Natural killer cell (primary cell): ENCODE measurements around the gene LY6G6C. TPM values are rescaled to one million over a fixed set of nuclear protein-coding genes. Genes with fewer than 3 reads are reported as not detected.

ENCODE experiments used
- ATAC-seq, 3 donors: fragments of 150-1000 bp in 2 of 3; fragments of 200-7000 bp in 1 of 3; cut with Tn5 transposase; 1 replicate in 1 of 3; 2 replicates in 2 of 3; pipeline ENCODE4 v1.10.0; 2021; ENCODE audit warnings: mild to moderate bottlenecking in 2 of 3, moderate library complexity in 2 of 3
- DNase-seq, 2 donors: peaks; one replicate each; pipeline versions ENCODE4 v3.0.0 to v3.0.0-alpha.2; 2013 to 2021; ENCODE audit warnings: mixed read lengths in 1 of 2
- H3K27ac ChIP-seq: one replicate; pipeline ENCODE4 v1.5.1; 2013; ENCODE audit warnings: mild to moderate bottlenecking, low read length
- H3K27me3 ChIP-seq: one replicate; pipeline ENCODE4 v1.6.1; 2013; ENCODE audit warnings: low read length; ENCODE audit not compliant: control insufficient read depth, insufficient read depth
- H3K36me3 ChIP-seq: one replicate; pipeline ENCODE4 v1.6.1; 2013; ENCODE audit warnings: low read length; ENCODE audit not compliant: control insufficient read depth, insufficient read depth
- H3K4me1 ChIP-seq: one replicate; pipeline ENCODE4 v1.6.1; 2013; ENCODE audit warnings: low read length; ENCODE audit not compliant: control insufficient read depth, insufficient read depth
- H3K4me3 ChIP-seq: one replicate; pipeline ENCODE4 v1.5.1; 2013; ENCODE audit warnings: low read length
- H3K9me3 ChIP-seq: one replicate; pipeline ENCODE4 v1.6.1; 2013; ENCODE audit warnings: low read length; ENCODE audit not compliant: control insufficient read depth, insufficient read depth
- H3K27ac Mint-ChIP-seq, 2 donors: one replicate each; pipeline ENCODE4 v1.8.0; 2022; ENCODE audit warnings: mild to moderate bottlenecking in 2 of 2, mixed read lengths in 2 of 2, moderate library complexity in 1 of 2
- H3K27me3 Mint-ChIP-seq, 2 donors: one replicate each; pipeline ENCODE4 v1.8.0; 2022; ENCODE audit warnings: low read depth in 2 of 2, mixed read lengths in 2 of 2
- H3K36me3 Mint-ChIP-seq: one replicate; pipeline ENCODE4 v1.8.0; 2022; ENCODE audit warnings: mixed read lengths
- H3K4me1 Mint-ChIP-seq, 2 donors: one replicate each; pipeline ENCODE4 v1.8.0; 2022; ENCODE audit warnings: mixed read lengths in 2 of 2
- H3K4me3 Mint-ChIP-seq: one replicate; pipeline ENCODE4 v1.8.0; 2022; ENCODE audit warnings: mild to moderate bottlenecking, moderate library complexity, mixed read lengths
- H3K9me3 Mint-ChIP-seq, 2 donors: one replicate each; pipeline ENCODE4 v1.8.0; 2022; ENCODE audit warnings: mixed read lengths in 2 of 2
- CTCF ChIP-seq: fragments of 200-600 bp; IDR thresholded peaks from one replicate; pipeline ENCODE4 v1.8.0; 2022; ENCODE audit warnings: antibody characterized with exemption
- WGBS: methylation state at CpG from one replicate; pipeline ENCODE4 v1.1.7; 2013; ENCODE audit warnings: missing lambda C conversion rate; ENCODE audit not compliant: insufficient coverage; 5-methylcytosine and 5-hydroxymethylcytosine counted together
- intact Hi-C: fragments of 100-400 bp; cut with micrococcal nuclease; formaldehyde crosslinking; loops from one replicate; pipeline ENCODE4 v1.14.2; 2022
- total RNA-seq, 4 donors: library from RNA; stranded (reverse); fragments of 120-200 nt in 1 of 4; gene quantifications; one replicate each; pipeline versions ENCODE4 v1.2.3 to v1.2.4, GENCODE V29; 2013 to 2022

The LY6G6C gene
- total RNA-seq, 3 donors from 2014 or later (not counting 1 experiment from before 2014, with no cell fraction given): not detected

GRCh38 chr6:31715022-31715958 lies 6.3 kb downstream of the LY6G6C start, which contains the start of gene LY6G6D:
TSS of gene LY6G6D (plus strand) at chr6:31715348. CDS start at chr6:31715356, 8 bp downstream.
- ATAC-seq (no peak), DNase-seq (no peak)
- intact Hi-C loops: no loop called here
- Mint-ChIP-seq H3K4me3 (no peak within 1 kb of the TSS), H3K4me1 (peaks cover 16 to 21% of the 10 kb centered on the region in 2 donors), H3K9me3 (no peaks in the 10 kb centered on the region), H3K27me3 (peaks cover 0 to 3% of the 10 kb centered on the region in 2 donors), H3K27ac (peak within 1 kb of the TSS in 1 of 2 donors; percentile 54), H3K36me3 (no peaks in the 10 kb centered on the region)
- H3K36me3 ChIP-seq: no peaks in the 10 kb centered on the region
- H3K27me3 ChIP-seq: no peaks in the 10 kb centered on the region
- 86% methylated on average over 16 of the region's 16 CpGs for WGBS
- H3K4me1 ChIP-seq: peaks cover 14% of the 10 kb centered on the region
- no peak within 1 kb of the TSS for H3K4me3 ChIP-seq
- TF ChIP-seq CTCF: no peak
- H3K9me3 ChIP-seq: no peaks in the 10 kb centered on the region
- no peak within 1 kb of the TSS for H3K27ac ChIP-seq

GRCh38 chr6:31713991-31714684 lies 7.4 kb downstream of the LY6G6C start:
- H3K27ac Mint-ChIP-seq: peak overlapping the region in 1 of 2 donors; percentile 54
- no peak for ATAC-seq
- H3K4me1 Mint-ChIP-seq: peaks cover 16 to 21% of the 10 kb centered on the region in 2 donors
- H3K27ac ChIP-seq: no peak overlapping the region
- H3K4me1 ChIP-seq: peaks cover 14% of the 10 kb centered on the region
- H3K27me3 Mint-ChIP-seq: peaks cover 0 to 3% of the 10 kb centered on the region in 2 donors
- H3K4me3 Mint-ChIP-seq: no peak overlapping the region
- no peak for DNase-seq
- TF ChIP-seq CTCF: no peak
- intact Hi-C loops: no loop called here
- no peak overlapping the region for H3K4me3 ChIP-seq
- H3K36me3 Mint-ChIP-seq: no peaks in the 10 kb centered on the region
- H3K9me3 Mint-ChIP-seq: no peaks in the 10 kb centered on the region
- no peaks in the 10 kb centered on the region for H3K36me3 ChIP-seq
- 76% methylated on average over 5 of the region's 5 CpGs for WGBS
- no peaks in the 10 kb centered on the region for H3K9me3 ChIP-seq
- H3K27me3 ChIP-seq: no peaks in the 10 kb centered on the region

GRCh38 chr6:31713465-31713864 lies 8.1 kb downstream of the LY6G6C start:
- no peaks in the 10 kb centered on the region for H3K36me3 ChIP-seq
- no peaks in the 10 kb centered on the region for H3K9me3 ChIP-seq
- Mint-ChIP-seq H3K36me3 (no peaks in the 10 kb centered on the region), H3K4me1 (peaks cover 16 to 21% of the 10 kb centered on the region in 2 donors), H3K9me3 (no peaks in the 10 kb centered on the region), H3K27ac (no peak overlapping the region), H3K4me3 (no peak overlapping the region), H3K27me3 (peaks cover 0 to 3% of the 10 kb centered on the region in 2 donors)
- H3K4me1 ChIP-seq: peaks cover 14% of the 10 kb centered on the region
- intact Hi-C loops: no loop called here
- ATAC-seq (no peak), DNase-seq (no peak)
- WGBS: 87% methylated on average over 4 of the region's 4 CpGs
- H3K27me3 ChIP-seq: no peaks in the 10 kb centered on the region
- no peak for TF ChIP-seq CTCF
- no peak overlapping the region for H3K27ac ChIP-seq
- no peak overlapping the region for H3K4me3 ChIP-seq
